ENCODE results near the gene RALGAPA2. TPM values are rescaled to one million over a fixed set of nuclear protein-coding genes. Genes with fewer than 3 reads are reported as not detected.

The RALGAPA2 gene
- total and polyA plus RNA-seq, 2 of the 13 experiments (the other 11 are each of a cell fraction or from before 2014, with no cell fraction given): 13.8 to 17.7 TPM

GRCh38 chr20:20555838-20556237 lies 156.6 kb downstream of the RALGAPA2 start:
- Histone ChIP-seq H3K36me3 (replicated peaks in 1 of 2; ENCODE audit: control insufficient read depth in 1 of 2, insufficient read depth in 2 of 2, low read length in 2 of 2) (peaks cover 0 to 2% of the 10 kb centered on the region in 2 experiments; a peak in 2 of 5 replicates), H3K4me3 (replicated peaks in 1 of 3; ENCODE audit: insufficient read depth in 1 of 3, low read depth in 2 of 3, low read length in 3 of 3) (no peak overlapping the region), H3K4me1 (ENCODE audit: insufficient read depth, low read length) (peaks cover 11% of the 10 kb centered on the region; the same call in 1 of the 2 replicates), H2AFZ (ENCODE audit: low read length) (no peak overlapping the region), H3K9ac (ENCODE audit: insufficient read depth, low read depth, low read length) (no peak overlapping the region), H4K20me1 (ENCODE audit: insufficient read depth, low read length) (no peaks in the 10 kb centered on the region), H3K27me3 (ENCODE audit: control insufficient read depth in 1 of 2, insufficient read depth in 2 of 2, low read length in 2 of 2) (no peaks in the 10 kb centered on the region), H3K4me2 (ENCODE audit: low read depth, low read length) (no peak overlapping the region), H3K79me2 (ENCODE audit: insufficient read depth, low read length) (no peaks in the 10 kb centered on the region), H3K27ac (ENCODE audit: extremely low read length, insufficient read depth, low read length) (no peak overlapping the region), H3K9me3 (ENCODE audit: low read length) (peaks cover 7% of the 10 kb centered on the region; the same call in 1 of the 2 replicates)
- ChIA-PET POLR2A (no interaction called here), CTCF (ENCODE audit: low intra/inter-chr PET ratio, low total read pairs) (no interaction called here)
- no TSS peak for BruUV-seq (replicated peaks)
- 100% methylated on average over 1 of the region's 1 CpG for WGBS (ENCODE audit: low lambda C conversion rate)
- ATAC-seq (no peak), DNase-seq (ENCODE audit: low spot score) (no peak), FAIRE-seq (no peak)
- intact Hi-C loops (cut with micrococcal nuclease; ENCODE audit: unreplicated experiment): no loop called here
- no peak for TF ChIP-seq FOXJ3 (CRISPR knock-in tag; IDR thresholded peaks at IDR 0.05; ENCODE audit: borderline replicate concordance)
- no peak for TF ChIP-seq AGO1 (IDR thresholded peaks at IDR 0.05; ENCODE audit: low read depth, low read length, poor library complexity, severe bottlenecking)
- TF ChIP-seq ZNF552 (CRISPR knock-in tag; IDR thresholded peaks at IDR 0.05; ENCODE audit: borderline replicate concordance): no peak
- TF ChIP-seq DMTF1 (CRISPR knock-in tag; IDR thresholded peaks at IDR 0.05): no peak
- no peak for TF ChIP-seq ZNF784 (CRISPR knock-in tag; IDR thresholded peaks at IDR 0.05; ENCODE audit: borderline replicate concordance)
- no peak for TF ChIP-seq LBX2 (CRISPR knock-in tag; IDR thresholded peaks at IDR 0.05; ENCODE audit: borderline replicate concordance)
- no peak for TF ChIP-seq UBTF (CRISPR knock-in tag; IDR thresholded peaks at IDR 0.05)
- no peak for TF ChIP-seq SMYD3 (CRISPR knock-in tag; IDR thresholded peaks at IDR 0.05)
- no peak for TF ChIP-seq ZNF230 (CRISPR knock-in tag; IDR thresholded peaks at IDR 0.05)
- TF ChIP-seq ATF7 (IDR thresholded peaks at IDR 0.05): no peak
- no peak for TF ChIP-seq ATF7 (CRISPR knock-in tag; IDR thresholded peaks at IDR 0.05)
- no peak for TF ChIP-seq HDAC6 (IDR thresholded peaks at IDR 0.05; ENCODE audit: low read depth, low read length)
- no peak for TF ChIP-seq ZFP82 (CRISPR knock-in tag; IDR thresholded peaks at IDR 0.05; ENCODE audit: borderline replicate concordance)
- TF ChIP-seq CBFB (CRISPR knock-in tag; IDR thresholded peaks at IDR 0.05): no peak
- TF ChIP-seq RCOR2 (CRISPR knock-in tag; IDR thresholded peaks at IDR 0.05): no peak
- TF ChIP-seq ZFY (CRISPR knock-in tag; IDR thresholded peaks at IDR 0.05): no peak
- no peak for TF ChIP-seq ZNF564 (CRISPR knock-in tag; IDR thresholded peaks at IDR 0.05)
- no peak for TF ChIP-seq ZC3H13 (CRISPR knock-in tag; IDR thresholded peaks at IDR 0.05)
- TF ChIP-seq RFXANK (CRISPR knock-in tag; IDR thresholded peaks at IDR 0.05): no peak
- TF ChIP-seq ZNF101 (CRISPR knock-in tag; IDR thresholded peaks at IDR 0.05; ENCODE audit: borderline replicate concordance, low read depth): no peak
- no peak for TF ChIP-seq NBN (conservative IDR thresholded peaks at IDR 0.05)
- in situ Hi-C loops (cut with HindIII; ENCODE audit: extremely low pct_ligation_motif_present, low pct_unique_long_range_greater_than_20kb): no loop called here

Measured in HepG2 (cell line).